Measurements from ENCODE around the gene PCDHA12.
"Not testable (repeated sequence)": the region's sequence is repeated elsewhere in the genome, so short reads cannot be mapped to it uniquely, and the experiment has no call there.

Gene PCDHA12

GRCh38 chr5:140868721-140869554, 6.2 kb upstream of the PCDHA12 start, which contains the start of gene PCDHA11:
Gene PCDHA11 (plus strand): TSS chr5:140868957. CDS start chr5:140869104, 147 bp downstream.
- FAIRE-seq = no peak
- TF ChIP-seq TAF1 (IDR thresholded peaks at IDR 0.05; ENCODE audit: borderline replicate concordance, low read depth, low read length) = no peak
- DNase-seq (ENCODE audit: insufficient read length) = no peak

DNA sequence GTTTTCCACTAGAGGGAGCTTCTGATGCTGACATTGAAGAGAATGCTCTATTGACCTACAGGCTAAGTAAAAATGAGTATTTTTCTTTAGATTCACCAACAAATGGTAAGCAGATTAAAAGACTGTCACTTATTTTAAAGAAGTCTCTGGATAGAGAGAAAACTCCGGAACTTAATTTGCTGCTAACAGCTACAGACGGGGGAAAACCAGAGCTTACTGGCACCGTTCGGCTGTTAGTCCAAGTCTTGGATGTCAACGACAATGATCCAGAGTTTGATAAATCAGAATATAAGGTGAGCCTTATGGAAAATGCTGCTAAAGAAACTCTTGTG, 5.6 kb upstream of the PCDHA12 start:
- TF ChIP-seq POLR2A (IDR thresholded peaks at IDR 0.05; ENCODE audit: low read depth, low read length) = no peak
- no peak for FAIRE-seq
- DNase-seq (ENCODE audit: insufficient read length) = no peak

- FAIRE-seq = no peak
- no peak for DNase-seq (ENCODE audit: insufficient read length)
Observed at GRCh38 chr5:140870221-140871201, 4.6 kb upstream of the PCDHA12 start.

DNA sequence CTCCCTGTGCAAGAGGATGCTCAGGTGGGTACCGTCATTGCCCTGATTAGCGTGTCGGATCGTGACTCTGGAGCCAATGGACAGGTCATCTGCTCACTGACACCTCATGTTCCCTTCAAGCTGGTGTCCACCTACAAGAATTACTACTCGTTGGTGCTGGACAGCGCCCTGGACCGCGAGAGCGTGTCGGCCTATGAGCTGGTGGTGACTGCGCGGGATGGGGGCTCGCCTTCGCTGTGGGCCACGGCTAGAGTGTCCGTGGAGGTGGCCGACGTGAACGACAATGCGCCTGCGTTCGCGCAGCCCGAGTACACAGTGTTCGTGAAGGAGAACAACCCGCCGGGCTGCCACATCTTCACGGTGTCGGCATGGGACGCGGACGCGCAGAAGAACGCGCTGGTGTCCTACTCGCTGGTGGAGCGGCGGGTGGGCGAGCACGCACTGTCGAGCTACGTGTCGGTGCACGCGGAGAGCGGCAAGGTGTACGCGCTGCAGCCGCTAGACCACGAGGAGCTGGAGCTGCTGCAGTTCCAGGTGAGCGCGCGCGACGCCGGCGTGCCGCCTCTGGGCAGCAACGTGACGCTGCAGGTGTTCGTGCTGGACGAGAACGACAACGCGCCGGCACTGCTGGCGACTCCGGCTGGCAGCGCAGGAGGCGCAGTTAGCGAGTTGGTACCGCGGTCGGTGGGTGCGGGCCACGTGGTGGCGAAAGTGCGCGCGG, 1.6 kb downstream of the PCDHA12 start:
- FAIRE-seq; DNase-seq (ENCODE audit: insufficient read length): not testable (repeated sequence)

More at GRCh38 chr5:140870221-140871201, 4.6 kb upstream of the PCDHA12 start:
- TF ChIP-seq TAF1 (IDR thresholded peaks at IDR 0.05; ENCODE audit: borderline replicate concordance, low read depth, low read length) (no peak), POLR2A (IDR thresholded peaks at IDR 0.05; ENCODE audit: low read depth, low read length) (no peak), POLR2AphosphoS5 (IDR thresholded peaks at IDR 0.05; ENCODE audit: low read depth, low read length) (no peak)

GRCh38 chr5:140877262-140877581, 2.1 kb downstream of the PCDHA12 start:
- no peak for FAIRE-seq
- TF ChIP-seq POLR2A (IDR thresholded peaks at IDR 0.05; ENCODE audit: low read depth, low read length) = no peak
- no peak for TF ChIP-seq POLR2AphosphoS5 (IDR thresholded peaks at IDR 0.05; ENCODE audit: low read depth, low read length)
- TF ChIP-seq TAF1 (IDR thresholded peaks at IDR 0.05; ENCODE audit: borderline replicate concordance, low read depth, low read length) = no peak
- no peak for DNase-seq (ENCODE audit: insufficient read length)

DNA sequence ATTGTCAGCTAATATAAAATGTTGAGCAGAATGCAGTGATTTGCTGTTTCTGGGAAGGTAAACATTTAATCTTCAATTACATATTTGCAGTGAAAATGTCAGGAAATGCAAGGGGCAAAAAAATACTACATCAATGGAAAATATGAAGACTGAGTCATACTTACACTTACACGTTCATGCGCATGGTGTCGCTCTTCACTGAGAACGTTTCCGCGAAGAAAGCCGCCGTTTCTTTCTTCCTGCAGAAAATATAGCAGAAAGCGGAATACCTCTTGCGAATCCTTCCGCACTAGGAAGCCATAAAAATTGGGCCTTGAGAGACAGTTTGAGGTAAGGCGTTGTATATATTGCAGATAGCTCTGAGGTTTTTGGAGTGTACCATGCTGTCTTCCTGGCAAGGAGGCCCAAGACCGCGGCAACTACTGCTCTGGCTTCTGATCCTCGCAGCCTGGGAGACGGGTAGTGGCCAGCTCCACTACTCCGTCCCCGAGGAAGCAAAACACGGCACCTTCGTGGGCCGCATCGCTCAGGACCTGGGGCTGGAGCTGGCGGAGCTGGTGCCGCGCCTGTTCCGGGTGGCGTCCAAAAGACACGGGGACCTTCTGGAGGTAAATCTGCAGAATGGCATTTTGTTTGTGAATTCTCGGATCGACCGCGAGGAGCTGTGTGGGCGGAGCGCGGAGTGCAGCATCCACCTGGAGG, 6.9 kb downstream of the PCDHA12 start, which contains the start of gene PCDHA13:
Gene PCDHA13 (plus strand): TSS at position 236 of the 702 bp plus-strand sequence. CDS start 145 bp downstream, at position 381.
- no peak for TF ChIP-seq POLR2A (IDR thresholded peaks at IDR 0.05; ENCODE audit: low read depth, low read length)
- no peak for TF ChIP-seq TAF1 (IDR thresholded peaks at IDR 0.05; ENCODE audit: borderline replicate concordance, low read depth, low read length)
- TF ChIP-seq POLR2AphosphoS5 (IDR thresholded peaks at IDR 0.05; ENCODE audit: low read depth, low read length) = no peak
- DNase-seq (ENCODE audit: insufficient read length) (no peak), FAIRE-seq (no peak)

DNA sequence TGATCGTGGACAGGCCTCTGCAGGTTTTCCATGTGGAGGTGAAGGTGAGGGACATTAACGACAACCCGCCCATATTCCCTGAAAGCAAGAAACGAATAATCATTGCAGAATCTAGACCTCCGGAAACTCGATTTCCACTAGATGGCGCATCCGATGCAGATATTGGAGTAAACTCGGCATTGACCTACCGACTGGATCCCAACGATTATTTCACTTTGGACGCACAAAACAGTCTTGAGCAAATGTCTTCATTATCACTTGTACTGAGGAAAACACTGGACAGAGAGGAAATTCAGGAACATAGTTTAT, 7.4 kb downstream of the PCDHA12 start:
- DNase-seq (ENCODE audit: insufficient read length) (no peak), FAIRE-seq (no peak)
- TF ChIP-seq POLR2A (IDR thresholded peaks at IDR 0.05; ENCODE audit: low read depth, low read length) (no peak), TAF1 (IDR thresholded peaks at IDR 0.05; ENCODE audit: borderline replicate concordance, low read depth, low read length) (no peak), POLR2AphosphoS5 (IDR thresholded peaks at IDR 0.05; ENCODE audit: low read depth, low read length) (no peak)

- TF ChIP-seq POLR2AphosphoS5 (IDR thresholded peaks at IDR 0.05; ENCODE audit: low read depth, low read length) = no peak
- no peak for TF ChIP-seq TAF1 (IDR thresholded peaks at IDR 0.05; ENCODE audit: borderline replicate concordance, low read depth, low read length)
- no peak for TF ChIP-seq POLR2A (IDR thresholded peaks at IDR 0.05; ENCODE audit: low read depth, low read length)
- FAIRE-seq = no peak
- no peak for DNase-seq (ENCODE audit: insufficient read length)
Observed at GRCh38 chr5:140883373-140883772, 8.3 kb downstream of the PCDHA12 start.

DNA sequence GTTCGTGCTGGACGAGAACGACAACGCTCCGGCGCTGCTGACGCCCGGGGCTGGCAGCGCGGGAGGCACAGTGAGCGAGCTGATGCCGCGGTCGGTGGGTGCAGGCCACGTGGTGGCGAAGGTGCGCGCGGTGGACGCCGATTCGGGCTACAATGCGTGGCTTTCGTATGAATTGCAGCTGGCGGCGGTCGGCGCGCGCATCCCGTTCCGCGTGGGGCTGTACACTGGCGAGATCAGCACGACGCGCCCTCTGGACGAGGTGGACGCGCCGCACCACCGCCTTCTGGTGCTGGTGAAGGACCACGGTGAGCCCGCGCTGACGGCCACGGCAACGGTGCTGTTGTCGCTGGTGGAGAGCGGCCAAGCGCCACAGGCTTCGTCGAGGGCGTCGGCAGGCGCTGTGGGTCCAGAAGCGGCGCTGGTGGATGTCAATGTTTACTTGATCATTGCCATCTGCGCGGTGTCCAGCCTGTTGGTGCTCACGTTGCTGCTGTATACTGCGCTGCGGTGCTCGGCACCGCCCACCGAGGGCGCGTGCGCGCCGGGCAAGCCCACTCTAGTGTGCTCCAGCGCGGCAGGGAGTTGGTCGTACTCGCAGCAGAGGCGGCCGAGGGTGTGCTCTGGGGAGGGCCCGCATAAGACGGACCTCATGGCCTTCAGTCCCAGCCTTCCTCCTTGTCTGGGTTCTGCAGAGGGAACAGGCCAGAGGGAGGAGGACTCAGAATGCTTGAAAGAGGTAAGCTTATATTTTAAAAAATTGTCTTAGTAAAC, 9.0 kb downstream of the PCDHA12 start:
- no peak for TF ChIP-seq TAF1 (IDR thresholded peaks at IDR 0.05; ENCODE audit: borderline replicate concordance, low read depth, low read length)
- no peak for TF ChIP-seq POLR2AphosphoS5 (IDR thresholded peaks at IDR 0.05; ENCODE audit: low read depth, low read length)
- no peak for TF ChIP-seq POLR2A (IDR thresholded peaks at IDR 0.05; ENCODE audit: low read depth, low read length)
- FAIRE-seq = no peak
- no peak for DNase-seq (ENCODE audit: insufficient read length)

GRCh38 chr5:140916325-140916724, 41.2 kb downstream of the PCDHA12 start:
- no peak for FAIRE-seq
- TF ChIP-seq POLR2AphosphoS5 (IDR thresholded peaks at IDR 0.05; ENCODE audit: low read depth, low read length) = no peak
- TF ChIP-seq TAF1 (IDR thresholded peaks at IDR 0.05; ENCODE audit: borderline replicate concordance, low read depth, low read length) = no peak

GRCh38 chr5:140923601-140924000, 48.5 kb downstream of the PCDHA12 start:
- DNase-seq (ENCODE audit: insufficient read length) = no peak
- no peak for FAIRE-seq
- TF ChIP-seq POLR2AphosphoS5 (IDR thresholded peaks at IDR 0.05; ENCODE audit: low read depth, low read length) = no peak
- no peak for TF ChIP-seq TAF1 (IDR thresholded peaks at IDR 0.05; ENCODE audit: borderline replicate concordance, low read depth, low read length)
- TF ChIP-seq POLR2A (IDR thresholded peaks at IDR 0.05; ENCODE audit: low read depth, low read length) = no peak

More at GRCh38 chr5:140916325-140916724, 41.2 kb downstream of the PCDHA12 start:
- DNase-seq (ENCODE audit: insufficient read length) = no peak
